Stimulated activated CD4-positive, alpha-beta T cell treated with anti-CD3 and anti-CD28 coated beads, Interleukin-4, amount 100 ng/mL, for 48 hours (primary cell): Measurements from ENCODE around the gene RNF19B.

Experiments used
- DNase-seq, 2 donors: peaks; one replicate each; pipeline ENCODE4 v3.0.0-alpha.2; 2020; ENCODE audit warnings: low read depth in 2 of 2

Gene RNF19B

GRCh38 chr1:32967888-32968568 lies 3.4 kb upstream of the RNF19B start:
- DNase-seq: no peak

- DNase-seq: no peak
Measured at GRCh38 chr1:32966900-32967299, 2.3 kb upstream of the RNF19B start.

GRCh38 chr1:32965251-32965747 lies 690 bp upstream of the RNF19B start:
- DNase-seq: no peak

- DNase-seq: peak; percentile 42 to 50
Measured at GRCh38 chr1:32963746-32964460, 706 bp downstream of the RNF19B start.

GRCh38 chr1:32962248-32962896 lies 2.2 kb downstream of the RNF19B start:
- no peak for DNase-seq

- DNase-seq: no peak
Measured at GRCh38 chr1:32960819-32961355, 3.7 kb downstream of the RNF19B start.

- no peak for DNase-seq
Measured at GRCh38 chr1:32960342-32960741, 4.3 kb downstream of the RNF19B start.

GRCh38 chr1:32958827-32959226 lies 5.8 kb downstream of the RNF19B start:
- no peak for DNase-seq

GRCh38 chr1:32957017-32957416 lies 7.6 kb downstream of the RNF19B start:
- DNase-seq: no peak

GRCh38 chr1:32954168-32954567 lies 10.4 kb downstream of the RNF19B start:
- DNase-seq: no peak

- no peak for DNase-seq
Measured at GRCh38 chr1:32953495-32953894, 11.1 kb downstream of the RNF19B start.

GRCh38 chr1:32949519-32949918 lies 15.1 kb downstream of the RNF19B start:
- no peak for DNase-seq

- DNase-seq: no peak
Measured at GRCh38 chr1:32948905-32949304, 15.7 kb downstream of the RNF19B start.

- no peak for DNase-seq
Measured at GRCh38 chr1:32948390-32948722, 16.3 kb downstream of the RNF19B start.

GRCh38 chr1:32947669-32948389 lies 16.8 kb downstream of the RNF19B start:
- no peak for DNase-seq

GRCh38 chr1:32946413-32946812 lies 18.2 kb downstream of the RNF19B start:
- no peak for DNase-seq

- DNase-seq: no peak
Measured at GRCh38 chr1:32944180-32944579, 20.4 kb downstream of the RNF19B start.

GRCh38 chr1:32939655-32940371 lies 24.8 kb downstream of the RNF19B start:
- DNase-seq: no peak

GRCh38 chr1:32937061-32937460 lies 27.5 kb downstream of the RNF19B start:
- no peak for DNase-seq

GRCh38 chr1:32934535-32934934 lies 30.1 kb downstream of the RNF19B start:
- no peak for DNase-seq

GRCh38 chr1:32933742-32934322 lies 30.8 kb downstream of the RNF19B start:
- DNase-seq: no peak
